GM19043 (cell line): ENCODE measurements around the gene SLC25A21.

Experiments used
- ATAC-seq: cut with Tn5 transposase; IDR thresholded peaks from one replicate; pipeline ENCODE4 v1.9.1; 2021; ENCODE audit warnings: low read depth; ENCODE audit not compliant: unreplicated experiment

Gene SLC25A21

GRCh38 chr14:37051680-37052079 lies 120.7 kb downstream of the SLC25A21 start:
- ATAC-seq = no peak

DNA sequence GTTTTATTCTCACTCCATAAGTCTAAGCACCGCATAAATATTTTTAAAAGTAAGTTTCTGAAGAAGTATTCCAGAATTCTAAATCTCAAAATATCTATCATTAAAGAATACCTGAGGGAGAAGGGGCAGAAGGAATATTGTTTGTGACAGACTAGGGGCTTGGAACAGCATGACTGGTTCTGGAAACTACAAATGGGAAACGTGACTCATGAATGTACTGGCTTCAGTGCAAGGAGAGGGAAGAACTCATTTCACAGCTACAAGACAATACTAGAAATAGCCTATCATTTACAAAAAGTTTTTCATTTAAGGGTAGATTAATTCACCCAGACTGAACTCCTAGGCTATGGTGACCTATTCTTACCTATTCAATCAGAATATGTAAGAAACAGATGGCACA lies 121.3 kb downstream of the SLC25A21 start:
- no peak for ATAC-seq

DNA sequence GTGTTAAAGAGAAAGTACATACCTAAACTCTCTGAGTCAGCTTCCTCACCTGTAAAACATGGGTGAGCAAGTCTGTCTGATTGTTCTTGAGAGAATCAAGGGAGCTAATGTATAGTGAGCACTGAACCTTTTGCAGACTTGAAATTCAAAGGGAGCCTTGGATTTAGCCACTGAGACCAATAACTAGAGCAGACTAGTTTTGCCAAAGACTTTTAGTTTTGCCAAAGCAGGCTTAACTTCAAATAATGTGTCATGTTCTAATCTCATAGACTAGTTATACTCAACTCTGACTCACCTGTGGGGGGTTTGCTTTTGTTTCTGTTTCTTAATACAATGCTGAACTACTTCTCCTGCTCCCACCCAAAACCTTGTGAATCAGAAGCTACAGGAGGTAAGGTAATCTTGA lies 123.7 kb downstream of the SLC25A21 start:
- ATAC-seq = no peak

- no peak for ATAC-seq
Observed at GRCh38 chr14:37047996-37048395, 124.4 kb downstream of the SLC25A21 start.

DNA sequence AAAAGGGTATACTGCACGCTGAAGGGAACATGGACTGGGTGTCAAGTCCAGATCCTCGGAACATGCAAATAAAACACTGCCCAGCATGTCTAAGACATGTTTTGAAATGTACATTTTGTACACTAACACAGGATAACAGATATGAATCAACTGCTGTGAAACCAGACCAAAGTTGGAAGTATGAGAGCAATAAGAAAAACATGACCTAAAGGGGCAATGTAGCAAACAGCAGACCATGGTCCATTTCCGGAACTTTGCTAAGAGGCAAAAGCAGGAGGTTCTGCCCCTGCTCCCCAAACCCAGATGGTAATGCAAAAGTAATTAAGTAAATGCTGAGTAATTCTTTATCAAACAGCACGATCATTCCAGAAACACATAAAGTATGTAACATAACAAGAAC lies 125.2 kb downstream of the SLC25A21 start:
- no peak for ATAC-seq

DNA sequence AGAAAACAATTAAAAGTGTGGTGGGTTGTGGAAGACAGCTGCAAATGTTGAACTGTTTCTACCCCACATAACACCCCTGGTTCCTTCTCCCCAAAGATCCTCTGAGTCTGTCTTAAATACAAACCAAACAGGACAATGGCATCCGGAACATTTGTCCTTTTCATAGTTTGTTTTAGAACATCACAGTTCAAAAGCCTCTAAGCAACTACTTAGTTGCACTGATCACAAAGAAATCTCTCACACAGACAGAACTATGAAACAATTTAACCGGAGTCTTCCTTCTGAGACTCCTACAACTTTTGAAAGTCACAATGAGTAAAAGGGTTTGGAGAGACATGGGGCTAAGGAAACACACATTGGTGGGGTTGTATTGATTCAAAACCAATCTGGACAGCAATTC lies 125.6 kb downstream of the SLC25A21 start:
- no peak for ATAC-seq

GRCh38 chr14:37045340-37046061 lies 126.9 kb downstream of the SLC25A21 start:
- no peak for ATAC-seq

DNA sequence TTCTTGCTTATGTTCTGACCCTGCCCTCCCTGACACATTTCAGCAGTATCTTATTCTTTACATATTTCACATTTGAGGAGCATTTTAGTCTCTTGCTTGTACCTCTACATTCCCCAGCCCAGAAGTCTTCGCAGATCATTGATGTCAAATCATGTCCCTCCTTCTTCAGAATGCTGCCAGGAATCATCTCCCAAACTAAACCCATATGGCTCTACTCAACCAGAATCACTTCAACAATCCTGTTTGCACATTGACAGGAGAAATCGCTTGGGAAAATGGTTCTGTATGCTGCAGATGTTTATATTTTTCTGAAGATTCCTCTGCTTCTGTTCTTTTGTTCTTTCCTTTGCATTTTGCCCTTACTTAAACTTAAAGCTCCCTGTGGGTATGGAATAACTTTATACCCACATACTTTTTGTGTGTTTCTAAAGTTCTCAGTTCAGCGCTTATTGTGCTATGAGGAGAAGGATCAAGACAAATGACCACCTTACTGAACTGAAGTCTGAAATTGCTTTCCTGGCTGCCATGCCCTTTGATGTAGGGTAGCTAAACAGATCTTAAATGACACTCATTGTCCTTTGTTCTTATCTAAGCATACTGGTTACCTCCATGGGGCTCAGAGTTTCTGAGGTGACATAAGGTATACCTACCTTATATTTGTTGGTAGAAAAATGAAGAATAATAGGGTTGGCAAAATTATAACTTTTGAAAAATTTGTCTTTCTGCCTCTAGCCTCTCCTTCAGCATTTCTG lies 134.6 kb downstream of the SLC25A21 start:
- ATAC-seq = no peak

DNA sequence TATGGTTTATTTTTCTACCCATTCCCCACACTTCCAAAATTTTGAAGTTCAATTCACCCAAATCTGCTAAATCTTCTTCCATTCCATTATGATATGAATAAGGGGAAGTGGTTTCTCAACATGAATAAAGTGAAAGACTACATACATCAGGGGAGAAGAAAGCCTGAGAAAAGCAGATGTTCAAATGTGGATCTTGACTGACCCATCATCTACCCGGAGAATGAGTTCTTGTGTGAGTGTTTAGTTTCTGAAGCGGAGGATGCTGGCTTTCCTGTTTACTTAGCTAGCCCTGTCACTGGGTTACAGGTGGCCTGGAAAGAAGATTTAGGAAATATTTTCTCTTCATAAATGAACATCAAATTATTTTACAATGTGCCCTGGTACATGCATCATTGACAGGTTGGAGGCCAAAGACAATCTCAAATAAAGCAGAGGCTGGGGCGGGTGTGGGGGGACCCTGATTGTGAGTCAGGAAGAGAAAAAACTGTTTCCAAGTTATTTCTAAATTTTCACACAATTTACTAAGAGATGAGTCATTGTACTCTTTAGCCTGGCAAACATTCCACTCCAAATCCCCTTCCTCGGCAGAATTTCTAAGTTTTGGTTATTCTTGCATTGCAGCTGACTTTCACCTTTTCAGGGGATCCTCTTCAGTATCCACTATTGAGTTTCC lies 135.6 kb downstream of the SLC25A21 start:
- no peak for ATAC-seq

- no peak for ATAC-seq
Observed at GRCh38 chr14:37035401-37035800, 137.0 kb downstream of the SLC25A21 start.

GRCh38 chr14:37034410-37035285 lies 137.8 kb downstream of the SLC25A21 start:
- ATAC-seq = no peak

DNA sequence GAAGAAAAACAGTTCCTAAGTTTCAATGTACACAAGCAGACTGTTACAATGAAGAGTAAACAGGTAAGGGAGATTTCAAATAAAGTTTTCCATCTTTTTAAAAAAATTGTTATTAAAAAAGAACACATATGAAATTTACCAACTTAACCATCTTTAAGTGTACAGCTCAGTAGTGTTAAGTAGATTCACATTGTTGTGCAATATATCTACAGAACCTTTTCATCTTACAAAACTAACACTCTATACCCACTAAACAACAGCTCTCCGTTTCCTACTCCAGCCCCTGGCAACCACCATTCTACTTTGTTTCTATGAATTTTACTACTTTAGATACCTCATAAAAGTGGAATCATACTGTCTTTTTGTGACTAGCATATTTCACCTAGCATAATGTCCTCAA lies 139.5 kb downstream of the SLC25A21 start:
- no peak for ATAC-seq

DNA sequence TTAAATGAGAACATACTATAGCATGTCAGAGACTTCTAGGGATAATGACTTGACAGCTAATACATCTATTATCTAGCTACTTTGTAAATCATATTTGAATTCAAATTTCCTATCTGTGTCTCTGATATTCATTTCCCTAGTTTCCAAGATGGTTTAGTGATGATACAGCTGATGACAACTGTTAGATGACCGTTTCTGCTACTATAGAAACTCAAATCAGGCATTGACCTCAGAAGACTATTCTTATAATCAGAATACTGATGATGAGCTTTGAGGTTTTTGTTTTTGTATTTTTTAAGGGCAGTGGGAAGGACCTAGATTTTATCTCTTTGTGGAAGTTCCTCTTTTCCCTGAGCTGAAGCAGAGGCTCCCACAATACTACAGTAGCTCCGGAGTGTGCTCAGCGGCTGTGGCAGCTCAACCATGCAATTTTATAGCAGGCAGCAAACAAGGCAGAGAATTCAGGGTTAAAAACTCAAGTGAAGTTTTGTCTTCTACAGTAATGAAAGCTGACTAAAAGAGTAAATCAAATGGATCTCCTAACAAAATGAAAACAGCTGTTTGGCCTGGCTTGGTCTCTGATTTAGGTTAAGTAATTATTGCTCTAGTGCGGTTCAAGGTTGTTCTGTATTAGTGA lies 145.1 kb downstream of the SLC25A21 start:
- ATAC-seq = no peak

DNA sequence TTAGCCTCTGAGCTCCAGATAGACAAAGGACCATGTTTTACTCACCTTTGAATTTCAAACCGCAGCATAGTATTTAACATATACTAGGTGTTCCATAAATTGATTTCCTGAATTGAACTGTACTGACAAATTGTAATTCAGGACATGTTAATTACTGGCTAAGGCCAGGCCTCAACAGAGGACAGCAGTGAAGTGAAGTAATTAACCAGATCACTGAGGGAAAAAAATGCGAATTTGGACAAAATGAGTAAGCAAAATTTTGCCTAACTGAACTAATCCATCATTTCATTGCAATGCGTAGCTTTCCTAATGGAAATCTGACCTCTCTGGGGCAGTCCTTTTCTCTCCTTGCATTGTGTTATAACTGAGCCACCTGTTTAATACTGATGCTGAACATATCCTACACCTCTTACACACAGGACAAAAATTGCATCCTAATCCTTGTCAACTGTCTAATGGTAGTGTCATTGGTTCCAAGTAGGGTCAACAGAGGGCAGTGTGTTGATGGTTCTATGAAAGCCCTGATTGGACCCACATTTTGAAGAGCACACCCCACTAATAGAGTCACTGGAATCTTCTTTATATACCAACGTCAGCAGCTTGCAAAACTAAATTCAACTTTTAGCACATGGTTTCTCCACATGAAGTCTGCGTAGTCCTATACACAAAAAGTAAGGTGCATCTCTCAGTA lies 148.4 kb downstream of the SLC25A21 start:
- ATAC-seq = no peak

DNA sequence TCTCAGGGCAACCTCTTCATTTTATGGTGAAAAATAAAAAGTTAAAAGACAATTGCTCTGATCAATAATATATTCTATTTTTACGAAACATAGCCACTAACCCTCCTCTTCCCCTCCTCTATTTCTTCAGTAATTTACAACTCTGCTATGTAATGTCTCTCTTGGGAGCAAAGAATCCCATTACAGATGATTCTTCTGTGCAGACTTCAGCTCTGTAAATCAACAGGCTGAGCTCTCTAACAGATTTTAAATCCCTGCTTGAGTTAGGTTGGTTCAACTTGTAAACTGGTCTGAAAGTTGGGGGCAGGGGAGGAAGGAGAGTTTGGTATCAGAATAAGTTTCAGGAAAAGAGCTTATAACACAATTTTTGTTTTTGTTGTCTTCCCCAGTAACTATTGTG lies 151.0 kb downstream of the SLC25A21 start:
- no peak for ATAC-seq

DNA sequence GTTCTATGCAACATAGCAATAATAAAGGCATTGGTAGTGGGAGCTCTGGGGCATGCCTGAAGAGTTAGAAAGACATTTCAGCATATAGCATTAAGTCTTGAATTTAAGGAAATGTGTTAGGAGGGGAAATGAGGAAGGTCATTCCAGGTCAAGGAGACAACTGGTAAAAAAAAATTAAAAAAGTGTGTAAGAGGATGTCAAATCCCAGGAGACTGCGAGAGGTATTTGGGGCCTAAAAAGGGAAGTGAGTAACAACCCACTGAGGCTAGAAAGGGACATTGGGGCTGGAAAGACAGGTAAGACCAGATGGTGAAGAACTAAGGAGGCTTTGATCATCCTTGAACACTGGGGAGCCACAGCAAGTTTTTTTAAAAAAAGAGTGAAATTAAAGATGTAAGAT lies 152.9 kb downstream of the SLC25A21 start:
- no peak for ATAC-seq

- no peak for ATAC-seq
Observed at GRCh38 chr14:37018571-37019240, 153.7 kb downstream of the SLC25A21 start.

DNA sequence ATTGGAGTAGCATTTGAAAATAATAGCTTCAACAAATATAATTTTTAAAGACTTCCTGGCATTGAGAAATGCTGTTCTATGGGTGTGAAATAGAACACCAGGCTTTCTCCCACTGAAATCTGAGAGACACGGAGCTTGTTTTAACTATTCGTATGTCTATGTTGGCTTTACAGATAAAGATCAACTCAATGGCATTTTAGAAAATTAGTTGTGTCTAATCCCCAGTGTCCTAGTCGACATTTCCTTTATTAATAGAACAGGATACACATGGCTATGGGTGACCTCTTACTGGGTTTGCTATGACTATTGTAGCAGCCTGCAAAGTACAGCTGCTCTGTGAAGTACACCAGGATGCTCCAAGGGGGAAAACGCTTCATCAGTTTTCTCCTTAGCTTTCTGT lies 159.3 kb downstream of the SLC25A21 start:
- ATAC-seq = no peak

- ATAC-seq = no peak
Observed at GRCh38 chr14:36998686-36999085, 173.7 kb downstream of the SLC25A21 start.
